Stimulated activated CD8-positive, alpha-beta memory T cell treated with anti-CD3 and anti-CD28 coated beads, Interleukin-4, amount 100 ng/mL, for 24 hours (primary cell): ENCODE measurements around the gene PCED1B.
A peak's percentile ranks its signal among the peaks of the same experiment; 100 is the strongest.
"Not testable (repeated sequence)": the region's sequence is repeated elsewhere in the genome, so short reads cannot be mapped to it uniquely, and the experiment has no call there.

Source experiments
- DNase-seq: peaks from one replicate; pipeline ENCODE4 v3.0.0-alpha.2; 2020; ENCODE audit warnings: low read depth

PCED1B gene

DNA sequence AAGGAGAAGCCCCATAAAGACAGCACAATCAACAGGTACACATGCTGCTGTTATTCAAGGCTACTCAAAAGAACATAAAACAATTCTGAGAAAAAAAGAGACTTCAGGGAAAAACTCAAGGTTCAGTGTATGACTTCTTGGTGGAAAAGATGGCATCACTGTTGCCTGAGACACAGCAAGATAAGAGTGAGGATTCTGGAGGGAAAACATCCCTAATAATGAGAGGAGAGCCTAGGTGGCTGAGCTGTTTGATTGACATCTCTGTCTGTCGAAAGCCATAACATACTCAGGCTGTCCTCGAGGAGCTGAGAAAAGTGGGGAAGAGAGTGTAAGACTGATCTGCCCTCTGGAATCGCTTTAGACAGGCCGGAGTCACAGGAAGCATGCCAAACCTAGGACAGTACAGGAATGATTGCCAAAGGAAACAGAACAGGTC lies 193.8 kb downstream of the PCED1B start:
- no peak for DNase-seq

GRCh38 chr12:47274760-47275159 lies 195.3 kb downstream of the PCED1B start:
- no peak for DNase-seq

- DNase-seq: no peak
Measured at GRCh38 chr12:47276253-47276620, 196.8 kb downstream of the PCED1B start.

DNA sequence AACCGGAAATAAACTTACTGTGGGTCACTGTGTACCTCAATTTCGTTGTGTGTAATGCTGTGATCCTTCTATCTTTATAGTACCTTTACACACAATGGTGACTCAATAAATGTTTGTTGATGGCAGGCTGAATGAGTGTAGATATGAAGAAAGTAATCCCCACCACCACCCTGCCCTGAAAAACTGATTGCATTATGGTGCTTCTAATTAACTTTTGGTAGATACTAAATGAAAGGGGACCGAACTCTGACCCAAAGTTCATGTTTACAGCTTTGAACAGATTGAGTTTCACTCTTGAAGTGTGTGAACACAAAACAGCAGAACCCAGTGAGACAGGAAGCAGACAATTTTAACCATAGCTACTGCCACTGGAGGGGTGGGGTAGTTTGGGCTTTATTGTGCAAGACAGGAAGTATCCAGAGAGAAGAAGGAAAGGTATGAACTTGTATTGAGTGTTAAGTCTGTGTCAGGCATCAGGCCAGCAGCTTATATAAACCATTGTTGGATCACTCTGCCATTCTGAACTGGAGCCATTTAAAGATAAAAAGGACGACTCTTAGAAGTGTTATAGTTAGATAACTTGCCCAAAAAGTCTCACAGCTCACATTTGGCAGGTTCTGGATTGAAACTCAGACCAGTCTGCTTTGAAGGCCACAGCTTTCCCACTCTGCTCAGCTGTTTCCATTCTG lies 197.3 kb downstream of the PCED1B start:
- DNase-seq: peak; percentile 22

DNA sequence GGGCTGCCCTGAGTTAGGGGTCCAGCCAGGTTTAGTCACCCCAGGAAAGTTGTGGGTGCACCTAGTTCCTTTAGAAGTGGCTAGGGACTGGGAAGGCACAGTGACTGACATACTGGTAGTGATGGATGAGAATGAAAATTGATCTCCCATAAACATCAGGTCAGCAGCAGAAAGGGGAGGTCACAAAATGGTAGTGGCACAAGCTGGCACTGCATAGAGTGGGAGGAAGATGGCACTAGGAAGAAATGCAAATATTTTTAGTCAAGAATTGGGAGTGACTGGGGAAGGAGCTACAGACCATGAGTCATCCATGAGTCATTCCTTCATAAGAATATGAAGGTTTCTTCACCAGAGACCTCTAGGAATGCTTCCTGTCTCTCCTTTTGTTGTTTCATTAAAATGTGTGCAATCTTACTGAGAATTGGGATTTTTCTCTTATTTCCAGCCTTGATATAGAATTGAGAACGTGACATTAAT lies 198.6 kb downstream of the PCED1B start:
- DNase-seq: no peak

DNA sequence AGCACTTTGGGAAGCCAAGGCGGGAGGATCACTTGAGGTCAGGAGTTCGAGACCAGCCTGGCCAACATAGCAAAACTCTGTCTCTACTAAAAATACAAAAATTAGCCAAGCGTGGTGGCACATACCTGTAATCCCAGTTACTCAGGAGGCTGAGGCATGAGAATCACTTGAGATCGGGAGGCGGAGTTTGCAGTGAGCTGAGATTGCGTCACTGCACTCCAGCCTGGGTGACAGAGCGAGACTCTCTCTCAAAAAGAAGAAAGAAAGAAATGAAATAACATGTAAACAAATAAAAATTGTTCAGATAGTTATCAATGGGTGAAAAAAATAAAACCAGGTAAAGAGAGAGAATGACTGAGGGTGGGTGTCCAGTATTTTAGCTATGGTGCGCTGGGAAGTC lies 200.3 kb downstream of the PCED1B start:
- not testable (repeated sequence) for DNase-seq

DNA sequence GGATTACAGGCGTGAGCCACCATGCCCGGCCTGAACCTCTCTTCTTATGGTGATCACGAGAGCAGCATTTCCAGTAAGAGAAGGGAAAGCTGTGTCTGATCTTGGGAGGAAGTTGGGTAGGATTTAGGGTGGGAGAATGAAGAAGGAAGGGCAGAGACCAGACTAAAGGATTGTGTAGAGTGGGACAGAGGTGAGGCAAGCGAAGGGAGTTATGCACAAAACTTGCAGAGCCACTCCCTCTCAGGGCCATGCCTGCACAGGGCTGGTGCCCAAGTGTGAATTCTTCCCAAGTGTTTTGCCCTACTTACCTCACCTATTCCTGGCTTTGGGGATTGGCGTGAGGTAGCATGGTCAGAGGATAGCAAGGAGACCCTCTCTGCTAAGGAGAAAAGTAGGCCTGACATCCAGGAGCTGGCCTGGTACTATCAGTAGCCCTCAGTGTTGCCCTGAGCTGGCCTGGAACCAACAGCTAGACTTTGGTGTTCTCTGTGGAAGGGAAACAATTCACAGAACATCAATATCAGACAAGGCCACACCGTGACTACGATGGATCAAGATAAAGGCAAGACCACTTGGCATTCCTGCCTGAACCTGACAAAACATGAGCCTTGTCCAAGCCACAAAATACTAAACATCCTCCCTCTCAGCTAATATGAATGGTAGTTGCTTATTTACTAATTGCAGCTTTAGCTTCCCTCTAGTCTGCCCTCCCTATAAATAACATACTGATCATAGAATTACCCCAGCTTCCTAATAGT lies 201.3 kb downstream of the PCED1B start:
- no peak for DNase-seq

GRCh38 chr12:47281667-47282171 lies 202.3 kb downstream of the PCED1B start:
- no peak for DNase-seq

GRCh38 chr12:47282206-47282605 lies 202.8 kb downstream of the PCED1B start:
- DNase-seq: no peak
